MM.1S (cell line): ENCODE data around the gene KCNK7.

ENCODE experiments used
- EZH2 ChIP-seq: fragments of 300-600 bp; sonication (generic); optimal IDR thresholded peaks from 2 replicates; pipeline ENCODE3; 2017; ENCODE audit warnings: low read depth, mild to moderate bottlenecking, antibody characterized with exemption, low read length, mixed read lengths
- EZH2phosphoT487 ChIP-seq: fragments of 300-600 bp; sonication (generic); IDR thresholded peaks from 2 replicates; pipeline ENCODE4 v1.6.1; 2018; ENCODE audit warnings: antibody characterized with exemption, low read length
- TF ChIP-seq, protein P1 (sequence below): fragments of 300-600 bp; sonication (generic); IDR thresholded peaks from 2 replicates; pipeline ENCODE4 v1.5.1; 2016; ENCODE audit warnings: antibody characterized with exemption, low read length, mixed read lengths

DNA sequence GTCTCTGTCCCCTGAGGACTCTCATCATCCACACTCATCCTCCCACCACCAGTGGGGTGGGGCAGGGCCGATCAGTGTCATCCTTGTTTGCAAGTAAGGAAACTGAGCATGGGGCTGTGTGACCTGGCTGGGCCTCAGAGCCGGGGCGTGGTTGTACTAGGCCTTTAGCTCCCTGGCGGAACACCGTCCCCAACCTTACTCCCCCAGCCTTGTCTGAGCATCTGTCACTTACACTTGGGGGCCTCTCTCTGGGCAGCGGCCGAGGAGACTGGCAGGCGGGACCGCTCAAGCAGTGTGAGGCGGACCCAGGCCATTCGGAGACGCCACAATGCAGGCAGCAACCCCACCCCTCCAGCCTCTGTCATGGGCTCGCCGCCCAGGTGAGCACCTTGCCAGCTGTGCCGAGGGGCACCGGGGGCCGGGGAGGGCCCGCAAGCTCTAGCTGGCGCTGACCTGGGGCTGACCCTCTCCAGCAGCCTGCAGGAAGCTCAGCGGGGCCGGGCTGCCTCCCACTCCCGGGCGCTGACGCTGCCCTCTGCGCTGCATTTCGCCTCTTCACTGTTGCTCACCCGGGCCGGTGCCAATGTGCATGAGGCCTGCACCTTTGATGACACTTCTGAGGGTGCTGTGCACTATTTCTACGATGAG is 23.8 kb upstream of the KCNK7 start:
- TF ChIP-seq, protein P1, sequence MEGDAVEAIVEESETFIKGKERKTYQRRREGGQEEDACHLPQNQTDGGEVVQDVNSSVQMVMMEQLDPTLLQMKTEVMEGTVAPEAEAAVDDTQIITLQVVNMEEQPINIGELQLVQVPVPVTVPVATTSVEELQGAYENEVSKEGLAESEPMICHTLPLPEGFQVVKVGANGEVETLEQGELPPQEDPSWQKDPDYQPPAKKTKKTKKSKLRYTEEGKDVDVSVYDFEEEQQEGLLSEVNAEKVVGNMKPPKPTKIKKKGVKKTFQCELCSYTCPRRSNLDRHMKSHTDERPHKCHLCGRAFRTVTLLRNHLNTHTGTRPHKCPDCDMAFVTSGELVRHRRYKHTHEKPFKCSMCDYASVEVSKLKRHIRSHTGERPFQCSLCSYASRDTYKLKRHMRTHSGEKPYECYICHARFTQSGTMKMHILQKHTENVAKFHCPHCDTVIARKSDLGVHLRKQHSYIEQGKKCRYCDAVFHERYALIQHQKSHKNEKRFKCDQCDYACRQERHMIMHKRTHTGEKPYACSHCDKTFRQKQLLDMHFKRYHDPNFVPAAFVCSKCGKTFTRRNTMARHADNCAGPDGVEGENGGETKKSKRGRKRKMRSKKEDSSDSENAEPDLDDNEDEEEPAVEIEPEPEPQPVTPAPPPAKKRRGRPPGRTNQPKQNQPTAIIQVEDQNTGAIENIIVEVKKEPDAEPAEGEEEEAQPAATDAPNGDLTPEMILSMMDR, result no peak
- TF ChIP-seq EZH2 (no peak), EZH2phosphoT487 (no peak)
